ENCODE results near the gene EPS8. TPM values are rescaled to one million over a fixed set of nuclear protein-coding genes. Genes with fewer than 3 reads are reported as not detected.

EPS8 gene
- total RNA-seq, 1 donor from 2014 or later = 41.7 TPM

DNA sequence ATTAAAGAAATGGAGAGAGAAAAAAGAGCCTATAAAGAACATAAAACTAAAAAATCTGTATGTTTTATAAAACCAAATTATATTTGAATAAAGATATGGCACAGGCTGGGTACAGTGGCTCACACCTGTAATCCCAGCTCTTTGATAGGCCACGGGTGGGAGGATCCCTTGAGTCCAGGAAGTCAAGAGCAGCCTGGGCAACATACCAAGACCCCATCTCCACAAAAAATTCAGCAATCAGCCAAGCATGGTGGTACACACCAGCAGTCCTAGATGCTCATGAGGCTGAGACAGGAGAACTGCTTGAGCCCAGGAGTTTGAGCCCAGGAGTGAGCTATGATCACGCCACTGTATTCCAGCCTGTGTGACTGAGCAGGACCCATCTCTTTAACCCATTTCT is 74.9 kb downstream of the EPS8 start:
- no peak overlapping the region for H3K4me3 ChIP-seq (ENCODE audit: low read depth, low read length)
- TF ChIP-seq, protein P1, sequence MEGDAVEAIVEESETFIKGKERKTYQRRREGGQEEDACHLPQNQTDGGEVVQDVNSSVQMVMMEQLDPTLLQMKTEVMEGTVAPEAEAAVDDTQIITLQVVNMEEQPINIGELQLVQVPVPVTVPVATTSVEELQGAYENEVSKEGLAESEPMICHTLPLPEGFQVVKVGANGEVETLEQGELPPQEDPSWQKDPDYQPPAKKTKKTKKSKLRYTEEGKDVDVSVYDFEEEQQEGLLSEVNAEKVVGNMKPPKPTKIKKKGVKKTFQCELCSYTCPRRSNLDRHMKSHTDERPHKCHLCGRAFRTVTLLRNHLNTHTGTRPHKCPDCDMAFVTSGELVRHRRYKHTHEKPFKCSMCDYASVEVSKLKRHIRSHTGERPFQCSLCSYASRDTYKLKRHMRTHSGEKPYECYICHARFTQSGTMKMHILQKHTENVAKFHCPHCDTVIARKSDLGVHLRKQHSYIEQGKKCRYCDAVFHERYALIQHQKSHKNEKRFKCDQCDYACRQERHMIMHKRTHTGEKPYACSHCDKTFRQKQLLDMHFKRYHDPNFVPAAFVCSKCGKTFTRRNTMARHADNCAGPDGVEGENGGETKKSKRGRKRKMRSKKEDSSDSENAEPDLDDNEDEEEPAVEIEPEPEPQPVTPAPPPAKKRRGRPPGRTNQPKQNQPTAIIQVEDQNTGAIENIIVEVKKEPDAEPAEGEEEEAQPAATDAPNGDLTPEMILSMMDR (conservative IDR thresholded peaks at IDR 0.05; ENCODE audit: low read depth, low read length) = no peak
- DNase-seq (ENCODE audit: low read depth) = no peak

DNA sequence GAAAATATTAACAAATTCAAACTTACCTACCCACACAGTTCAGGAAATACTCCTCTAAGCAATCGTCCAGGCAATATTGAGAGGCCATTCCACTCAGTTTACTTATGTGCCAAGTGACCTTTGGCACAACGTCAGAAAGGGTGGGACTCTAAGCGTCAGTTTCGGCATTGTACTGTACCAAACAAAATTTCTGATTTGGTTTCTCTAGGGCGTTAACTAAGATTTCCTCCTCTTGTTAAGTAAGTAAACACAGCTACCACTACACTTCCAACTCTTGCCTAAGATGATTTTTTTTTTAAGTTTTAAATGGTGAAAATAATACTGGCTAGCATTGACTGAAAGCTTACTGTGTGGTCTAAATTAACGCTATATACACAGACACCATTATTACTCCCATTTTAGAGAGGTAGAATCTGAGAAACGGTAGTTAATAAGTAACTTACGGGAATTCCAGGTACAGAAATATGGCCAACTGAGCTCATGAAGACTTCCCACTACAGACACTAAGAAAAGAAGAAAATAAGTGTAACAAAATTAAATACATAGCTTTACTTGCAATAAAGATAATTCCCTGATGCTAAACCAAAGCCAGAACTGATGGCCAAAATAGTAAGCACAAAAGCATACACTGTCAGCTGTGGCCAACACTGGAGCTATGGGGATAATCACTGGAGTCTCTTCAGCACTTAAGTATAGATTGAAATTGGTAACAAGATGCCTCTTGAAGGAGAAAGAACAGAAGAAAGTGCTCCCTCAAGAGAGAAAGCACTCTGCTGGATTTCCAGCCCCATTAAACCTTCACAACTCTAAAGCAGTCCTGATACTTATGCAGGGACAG is 76.1 kb downstream of the EPS8 start:
- H3K4me3 ChIP-seq (ENCODE audit: low read depth, low read length) = peak overlapping the region; percentile 1
- TF ChIP-seq, protein P1 (conservative IDR thresholded peaks at IDR 0.05; ENCODE audit: low read depth, low read length) = no peak
- no peak for DNase-seq (ENCODE audit: low read depth)

DNA sequence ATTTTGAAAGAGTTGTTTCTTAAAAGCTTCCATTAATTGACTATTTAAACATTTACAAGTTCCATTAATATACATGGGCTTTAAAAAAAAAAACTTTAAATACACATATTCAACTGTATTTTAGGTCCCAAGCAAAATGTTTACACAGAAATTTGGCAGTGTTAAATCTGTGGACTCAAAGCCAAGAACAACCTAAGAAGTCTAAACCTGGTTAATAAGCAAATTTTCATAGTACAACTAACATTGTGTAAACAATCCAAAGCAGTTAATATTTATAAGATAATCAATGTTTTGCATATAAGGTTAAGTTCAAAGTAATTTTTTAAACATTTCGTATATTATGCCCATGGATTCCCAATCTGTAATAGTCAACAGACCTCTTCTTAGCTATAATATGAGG is 77.0 kb downstream of the EPS8 start:
- TF ChIP-seq, protein P1 (conservative IDR thresholded peaks at IDR 0.05; ENCODE audit: low read depth, low read length) = no peak
- H3K4me3 ChIP-seq (ENCODE audit: low read depth, low read length) = no peak overlapping the region
- DNase-seq (ENCODE audit: low read depth) = no peak

DNA sequence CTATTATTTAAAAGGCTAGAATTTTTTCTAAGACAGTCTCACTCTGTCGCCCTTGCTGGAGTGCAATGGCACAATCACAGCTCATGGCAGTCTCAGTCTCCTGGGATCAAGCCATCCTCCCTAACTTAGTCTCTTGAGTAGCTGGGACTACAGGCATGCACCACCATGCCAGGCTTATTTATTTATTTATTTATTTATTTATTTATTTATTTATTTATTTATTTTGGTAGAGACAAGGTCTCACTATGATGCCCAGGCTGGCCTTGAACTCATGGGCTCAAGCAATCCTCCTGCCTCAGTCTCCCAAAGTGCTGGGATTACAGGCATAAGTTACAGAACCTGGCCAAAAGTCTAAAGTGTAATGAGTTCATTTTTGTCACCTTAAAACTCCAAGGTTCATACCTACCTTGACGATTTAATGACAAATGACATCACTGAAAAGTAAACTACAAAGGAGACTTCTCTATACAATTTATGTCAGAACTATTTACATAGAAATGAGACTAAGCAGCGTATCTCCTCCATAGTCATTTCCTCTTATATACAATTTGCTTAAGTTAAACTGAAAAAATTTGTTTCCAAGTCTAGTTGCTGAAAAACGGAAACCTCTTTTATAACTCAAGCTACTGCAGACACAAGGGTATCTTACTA is 78.2 kb downstream of the EPS8 start:
- TF ChIP-seq, protein P1 (conservative IDR thresholded peaks at IDR 0.05; ENCODE audit: low read depth, low read length) = no peak
- H3K4me3 ChIP-seq (ENCODE audit: low read depth, low read length) = no peak overlapping the region
- DNase-seq (ENCODE audit: low read depth) = no peak

DNA sequence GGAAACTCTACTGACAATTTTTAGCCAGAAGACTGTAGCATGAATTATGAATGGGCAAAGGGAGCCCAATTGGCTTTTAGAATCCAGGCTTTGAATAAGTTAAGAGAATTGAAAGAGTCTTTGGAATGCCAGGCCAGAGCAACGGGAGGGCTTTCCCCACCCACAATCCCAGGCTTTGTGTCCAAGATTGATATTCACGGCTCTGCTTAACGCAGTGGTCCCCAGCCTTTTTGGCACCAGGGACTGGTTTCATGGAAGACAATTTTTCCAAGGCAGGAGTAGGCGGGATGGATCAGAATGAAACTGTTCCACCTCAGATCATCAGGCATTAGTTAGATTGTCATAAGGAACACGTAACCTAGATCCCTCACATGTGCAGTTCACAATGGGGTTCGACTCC is 79.6 kb downstream of the EPS8 start:
- TF ChIP-seq, protein P1 (conservative IDR thresholded peaks at IDR 0.05; ENCODE audit: low read depth, low read length) = no peak
- H3K4me3 ChIP-seq (ENCODE audit: low read depth, low read length) = no peak overlapping the region
- no peak for DNase-seq (ENCODE audit: low read depth)

DNA sequence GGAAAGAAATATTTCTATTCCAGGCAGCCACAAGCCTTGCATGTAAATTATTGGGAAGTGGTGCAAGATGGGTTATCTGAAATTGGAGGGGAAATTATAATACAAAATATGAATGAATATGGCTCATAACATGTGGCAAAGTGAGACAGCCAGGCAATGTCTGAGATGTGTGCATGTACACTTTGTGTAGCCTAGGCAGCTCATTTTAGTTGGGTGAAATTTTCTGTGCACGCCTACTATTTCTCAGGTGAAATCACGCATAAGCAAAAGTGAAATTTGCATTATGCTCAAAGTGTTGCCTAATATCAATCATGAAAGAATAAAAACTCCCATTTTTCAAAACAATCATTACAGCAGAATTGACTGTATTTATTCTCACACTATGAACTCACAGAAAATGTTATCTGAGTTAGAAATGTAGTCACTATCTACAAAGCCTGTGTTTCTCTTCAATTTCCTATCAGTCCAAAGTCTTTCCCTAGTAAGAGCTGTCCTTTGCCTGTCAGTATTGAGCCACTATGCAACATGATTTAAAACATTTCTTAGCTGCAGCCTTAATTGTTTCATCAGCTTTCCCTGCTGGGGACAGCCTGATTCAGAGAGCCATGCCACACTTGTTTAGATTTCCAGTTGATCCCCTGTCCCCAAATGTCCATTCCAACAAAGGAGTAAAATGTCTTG is 80.7 kb downstream of the EPS8 start:
- H3K4me3 ChIP-seq (ENCODE audit: low read depth, low read length) = no peak overlapping the region
- TF ChIP-seq, protein P1 (conservative IDR thresholded peaks at IDR 0.05; ENCODE audit: low read depth, low read length) = no peak
- no peak for DNase-seq (ENCODE audit: low read depth)

Data from epithelial cell of proximal tubule (primary cell).